NCI-H2196 treated with DMSO at 0.1 percent for 48 hours (cell line): ENCODE data around the gene PGD.
"Not testable (repeated sequence)": the region's sequence is repeated elsewhere in the genome, so short reads cannot be mapped to it uniquely, and the experiment has no call there.

Experiments used
- DNase-seq: peaks from one replicate; lab custom pipeline; 2025; ENCODE audit not compliant: unreplicated experiment; lab: John Stamatoyannopoulos, UW

PGD gene

DNA sequence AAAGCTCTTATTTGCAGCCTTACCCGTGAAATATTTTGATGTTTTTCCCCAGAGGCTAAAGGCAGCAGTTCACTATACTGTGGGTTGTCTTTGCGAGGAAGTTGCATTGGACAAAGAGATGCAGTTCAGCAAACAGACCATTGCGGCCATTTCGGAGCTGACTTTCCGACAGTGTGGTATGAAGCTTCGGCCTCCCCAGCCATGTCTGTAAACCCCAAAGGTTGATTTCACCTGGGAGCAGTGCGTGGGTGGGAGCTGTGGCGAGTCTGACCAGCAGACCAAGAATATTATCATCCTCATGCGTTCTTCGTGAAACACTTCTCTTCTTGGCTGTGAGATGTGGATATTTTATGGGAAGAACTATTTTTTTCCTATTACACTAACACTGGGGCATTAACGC is 34.9 kb downstream of the PGD start:
- no peak for DNase-seq

DNA sequence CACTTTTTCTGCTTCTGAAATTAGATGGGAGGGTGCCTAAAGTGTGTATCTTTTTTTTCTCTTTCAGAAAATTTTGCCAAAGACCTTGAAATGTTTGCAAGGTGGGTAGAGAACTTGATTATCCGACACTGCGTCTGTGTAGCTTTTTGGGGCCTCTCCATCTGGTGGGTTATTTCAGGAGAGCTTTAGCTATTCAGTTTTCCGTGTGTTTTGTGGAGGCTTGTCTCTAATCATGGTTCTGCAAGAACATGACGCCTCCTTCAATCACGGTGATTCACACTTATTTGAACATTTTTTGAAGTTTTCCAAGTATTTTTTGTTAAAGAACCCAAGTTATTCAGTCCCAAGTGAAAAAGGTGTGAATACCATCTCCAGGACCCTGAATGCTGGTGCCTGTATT is 35.7 kb downstream of the PGD start:
- no peak for DNase-seq

DNA sequence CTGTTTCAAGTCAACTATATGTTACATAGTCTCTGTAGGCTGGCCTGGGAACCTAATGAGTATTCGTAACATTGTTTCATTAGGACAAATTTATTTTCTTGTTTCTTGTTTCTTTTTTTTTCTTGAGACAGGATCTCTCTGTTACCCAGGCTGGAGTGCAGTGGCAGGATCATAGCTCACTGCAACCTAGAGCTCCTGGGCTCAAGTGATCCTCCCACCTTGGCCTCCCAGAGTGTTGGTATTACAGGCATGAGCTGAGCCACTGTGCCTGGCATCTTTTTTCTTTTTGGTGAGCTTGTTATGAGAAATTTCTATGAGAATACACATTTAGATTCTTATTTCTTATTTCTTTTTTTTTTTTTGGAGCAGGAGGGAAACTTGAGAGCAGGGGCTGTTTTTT is 38.2 kb downstream of the PGD start:
- DNase-seq, result no peak

DNA sequence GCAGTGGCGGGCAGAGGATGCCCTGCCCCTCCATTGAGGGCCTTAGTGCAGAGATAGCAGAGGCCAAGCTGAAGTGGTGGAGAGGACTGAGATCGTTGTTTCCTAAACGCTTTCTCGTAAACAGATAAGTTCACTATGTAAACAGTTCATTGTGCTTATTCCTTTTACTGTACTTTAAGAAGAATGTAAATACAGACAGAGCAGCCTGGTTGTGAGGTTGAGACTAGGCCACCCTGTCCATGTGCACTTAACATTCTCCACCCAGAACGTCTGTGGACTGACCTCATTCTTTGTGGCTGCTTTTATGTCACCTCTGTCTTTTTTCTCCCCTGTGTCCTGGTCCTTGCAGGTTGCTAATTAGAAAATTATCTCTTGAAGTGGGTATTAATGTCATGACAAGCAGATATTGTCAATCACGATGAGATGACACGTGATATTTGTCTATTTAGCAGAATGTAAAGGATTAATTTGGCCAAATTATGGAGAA is 39.9 kb downstream of the PGD start:
- no peak for DNase-seq

DNA sequence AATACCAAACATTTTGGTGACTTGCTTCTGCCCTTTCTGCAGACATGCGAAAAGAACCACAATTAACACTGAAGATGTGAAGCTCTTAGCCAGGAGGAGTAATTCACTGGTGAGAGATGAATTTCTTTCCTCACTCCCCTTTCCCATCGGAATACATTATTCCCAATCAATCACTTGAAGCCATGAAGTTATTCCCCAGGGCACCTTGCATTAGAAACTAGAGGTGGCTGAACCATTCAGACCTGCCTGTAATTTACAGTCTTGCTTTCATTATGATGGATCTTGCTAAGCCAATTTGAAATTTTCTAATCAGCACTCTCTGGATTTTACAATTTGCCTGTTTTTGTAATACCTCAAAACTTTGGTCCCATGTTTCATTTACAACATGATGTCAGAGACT is 41.4 kb downstream of the PGD start:
- no peak for DNase-seq

DNA sequence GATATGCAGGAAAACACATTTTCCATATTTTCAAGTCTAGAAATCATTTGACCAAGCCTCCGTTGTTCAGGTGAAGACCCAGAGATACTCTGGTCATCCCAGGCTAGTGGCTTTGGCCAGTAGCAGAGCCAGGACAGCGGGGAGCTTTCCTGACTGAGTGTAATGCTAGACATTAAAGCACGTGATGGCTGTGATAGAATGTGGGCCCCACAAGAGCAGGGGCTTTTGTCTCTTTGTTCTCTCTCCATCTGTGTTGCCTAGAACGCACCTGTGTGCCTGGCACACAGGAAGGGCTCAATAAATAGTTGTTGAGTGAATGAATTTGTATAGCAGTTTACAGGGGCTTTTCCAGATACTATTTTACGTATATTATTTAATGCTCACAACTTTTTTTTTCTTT is 41.9 kb downstream of the PGD start:
- DNase-seq, result no peak

DNA sequence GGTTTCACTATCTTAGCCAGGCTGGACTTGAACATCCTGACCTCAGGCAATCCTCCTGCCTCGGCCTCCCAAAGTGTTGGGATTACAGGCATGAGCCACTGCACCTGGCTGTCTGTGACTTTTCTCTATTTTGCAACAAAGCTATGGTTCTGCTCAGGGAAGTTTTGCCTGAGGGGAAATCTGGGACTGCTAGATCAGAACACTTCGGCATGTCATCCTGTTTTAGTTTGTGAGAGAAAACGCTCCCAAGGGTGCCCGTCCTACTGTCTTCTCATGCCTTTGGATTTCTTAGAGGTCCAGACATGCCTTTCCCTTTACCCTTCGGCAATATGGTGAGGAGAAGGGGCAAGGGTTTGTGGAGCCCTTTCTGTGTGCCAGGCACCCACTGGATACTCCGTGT is 45.4 kb downstream of the PGD start:
- no peak for DNase-seq

DNA sequence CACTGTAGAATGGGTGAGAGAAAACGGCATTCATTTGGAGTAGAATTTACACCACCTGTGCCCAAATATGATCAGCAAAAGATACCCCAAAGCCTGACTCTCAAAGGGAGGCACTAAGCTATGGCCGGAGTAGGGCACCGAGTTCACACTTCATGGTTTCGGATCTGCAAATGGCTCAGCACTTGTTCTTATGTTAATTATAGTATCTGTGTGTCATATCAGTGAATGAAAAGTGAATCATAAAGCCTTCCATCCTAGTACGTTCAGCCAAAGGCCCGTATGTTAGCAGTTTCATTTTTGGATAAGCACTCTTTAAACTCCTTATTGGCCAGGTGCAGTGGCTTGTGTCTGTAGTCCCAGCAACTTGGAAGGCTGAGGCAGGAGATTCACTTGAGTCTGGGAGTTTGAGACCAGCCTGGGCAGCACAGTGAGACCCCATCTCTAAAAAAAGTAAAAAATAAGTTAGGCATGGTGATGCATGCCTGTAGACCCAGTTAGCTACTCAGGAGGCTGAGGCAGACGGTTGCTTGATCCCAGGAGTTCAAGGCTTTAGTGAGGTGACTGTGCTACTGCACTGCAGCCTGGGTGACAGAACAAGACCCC is 46.0 kb downstream of the PGD start:
- no peak for DNase-seq

DNA sequence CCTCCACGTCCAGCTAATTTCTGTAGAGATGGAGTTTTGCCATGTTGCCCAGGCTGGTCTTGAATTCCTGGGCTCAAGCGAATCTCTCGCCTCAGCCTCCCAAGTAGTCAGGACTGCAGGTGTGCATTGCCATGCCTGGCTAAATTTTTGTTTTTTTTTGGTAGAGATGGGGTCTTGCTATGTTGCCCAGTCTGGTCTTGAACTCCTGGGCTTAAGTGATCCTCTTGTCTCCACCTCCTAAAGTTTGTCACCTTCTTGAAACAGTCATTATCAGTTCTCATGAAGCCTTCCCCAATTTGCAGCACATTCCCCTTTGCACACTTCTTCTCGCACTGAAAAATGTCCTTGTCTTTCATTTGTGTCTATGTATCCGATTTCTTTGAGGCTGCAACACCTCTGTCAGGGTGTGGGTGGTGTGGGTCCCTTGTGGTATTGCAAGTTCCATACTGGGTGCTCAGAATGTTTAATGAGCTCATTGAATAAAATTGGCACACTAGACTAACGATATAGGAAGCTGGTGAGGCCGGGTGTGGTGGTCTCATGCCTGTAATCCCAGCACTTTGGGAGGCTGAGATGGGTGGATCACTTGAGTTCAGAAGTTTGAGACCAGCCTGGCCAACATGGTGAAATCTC is 48.0 kb downstream of the PGD start:
- DNase-seq, result no peak

DNA sequence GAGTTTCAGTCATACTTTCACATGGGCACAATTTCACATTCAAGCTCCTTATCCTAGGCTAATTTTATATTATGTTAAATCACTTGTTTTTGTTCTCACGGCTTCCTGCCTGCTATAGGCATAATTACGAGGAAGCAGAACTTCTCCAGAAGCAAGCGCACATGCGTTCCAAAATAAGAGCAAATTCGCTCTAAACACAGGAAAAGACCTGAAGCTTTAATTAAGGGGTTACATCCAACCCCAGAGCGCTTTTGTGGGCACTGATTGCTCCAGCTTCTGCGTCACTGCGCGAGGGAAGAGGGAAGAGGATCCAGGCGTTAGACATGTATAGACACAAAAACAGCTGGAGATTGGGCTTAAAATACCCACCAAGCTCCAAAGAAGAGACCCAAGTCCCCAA is 50.9 kb downstream of the PGD start, which contains the start of gene CORT:
TSS of gene CORT (plus strand) at position 281 of the 400 bp plus-strand sequence. CDS start 193 bp downstream, outside the sequence.
- no peak for DNase-seq

DNA sequence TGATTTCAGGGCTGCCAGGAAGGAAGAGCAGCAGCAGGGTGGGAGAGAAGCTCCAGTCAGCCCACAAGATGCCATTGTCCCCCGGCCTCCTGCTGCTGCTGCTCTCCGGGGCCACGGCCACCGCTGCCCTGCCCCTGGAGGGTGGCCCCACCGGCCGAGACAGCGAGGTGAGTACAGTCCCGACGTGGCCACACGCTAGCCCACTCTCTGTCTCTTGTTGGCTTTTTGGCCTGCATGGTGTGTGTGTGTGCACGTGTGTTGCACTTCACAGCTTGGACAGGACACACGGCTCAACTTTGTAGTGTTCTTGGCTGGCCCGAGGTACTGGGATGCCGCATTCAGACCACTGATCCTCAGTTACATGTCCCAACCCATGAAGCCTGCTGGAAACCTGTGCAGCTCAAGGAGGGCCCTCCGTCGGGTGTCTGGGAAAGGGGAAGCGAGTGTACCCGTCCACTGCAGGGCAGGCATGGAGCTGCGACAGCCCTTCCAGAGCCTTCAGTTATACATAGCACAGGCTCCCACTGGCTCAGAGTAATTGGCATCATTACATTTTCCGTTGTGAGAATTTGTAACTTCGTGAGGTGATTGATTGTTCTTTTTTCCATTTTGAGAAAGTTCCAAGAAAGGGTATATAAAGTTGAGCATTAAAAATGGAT is 51.4 kb downstream of the PGD start:
- no peak for DNase-seq

DNA sequence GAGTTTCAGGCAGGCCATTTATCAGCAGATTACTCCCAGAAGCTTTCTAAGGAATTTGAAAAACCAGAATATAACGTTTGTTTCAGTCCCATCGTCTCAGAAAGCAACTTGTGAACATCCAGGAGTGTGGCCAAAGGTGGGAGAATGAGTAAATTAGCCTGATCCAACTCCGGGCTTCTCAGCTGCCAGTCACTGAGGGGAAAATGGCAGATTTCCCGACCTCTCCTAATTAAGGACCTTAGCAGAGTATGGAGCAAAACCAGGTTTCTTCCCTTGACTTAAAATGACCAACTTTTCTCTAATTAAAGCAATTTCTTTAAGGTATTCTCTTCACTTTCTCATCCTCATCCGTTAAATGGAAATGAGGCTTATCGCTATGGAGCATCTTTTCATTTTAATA is 52.0 kb downstream of the PGD start:
- DNase-seq, result no peak

DNA sequence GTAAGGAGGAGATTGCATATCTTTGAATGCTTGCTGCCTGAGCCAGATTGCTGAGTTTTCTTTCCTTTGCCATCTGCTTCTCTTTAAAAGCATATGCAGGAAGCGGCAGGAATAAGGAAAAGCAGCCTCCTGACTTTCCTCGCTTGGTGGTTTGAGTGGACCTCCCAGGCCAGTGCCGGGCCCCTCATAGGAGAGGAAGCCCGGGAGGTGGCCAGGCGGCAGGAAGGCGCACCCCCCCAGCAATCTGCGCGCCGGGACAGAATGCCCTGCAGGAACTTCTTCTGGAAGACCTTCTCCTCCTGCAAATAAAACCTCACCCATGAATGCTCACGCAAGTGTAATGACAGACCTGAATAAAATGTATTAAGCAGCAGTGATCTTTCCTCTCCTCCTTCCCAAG is 52.4 kb downstream of the PGD start:
- no peak for DNase-seq

DNA sequence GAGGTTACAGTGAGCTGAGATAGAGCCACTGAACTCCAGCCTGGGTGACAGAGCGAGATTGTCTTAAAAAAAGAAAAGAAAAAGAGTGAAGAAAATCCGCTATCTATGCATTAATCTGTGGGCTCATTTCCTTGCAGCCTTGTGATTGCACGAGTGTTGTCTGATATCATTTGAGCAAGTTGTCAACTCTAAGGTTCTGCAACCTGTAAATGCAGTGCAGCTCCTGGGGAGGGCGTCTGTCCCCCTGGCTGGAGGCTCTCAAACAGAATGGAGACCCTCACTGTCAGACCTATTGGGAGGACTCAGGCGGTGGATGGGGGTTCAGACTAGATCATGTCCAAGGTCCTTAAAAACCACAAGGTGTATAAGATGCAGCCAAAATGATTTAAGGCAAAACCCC is 57.2 kb downstream of the PGD start:
- DNase-seq, result no peak

DNA sequence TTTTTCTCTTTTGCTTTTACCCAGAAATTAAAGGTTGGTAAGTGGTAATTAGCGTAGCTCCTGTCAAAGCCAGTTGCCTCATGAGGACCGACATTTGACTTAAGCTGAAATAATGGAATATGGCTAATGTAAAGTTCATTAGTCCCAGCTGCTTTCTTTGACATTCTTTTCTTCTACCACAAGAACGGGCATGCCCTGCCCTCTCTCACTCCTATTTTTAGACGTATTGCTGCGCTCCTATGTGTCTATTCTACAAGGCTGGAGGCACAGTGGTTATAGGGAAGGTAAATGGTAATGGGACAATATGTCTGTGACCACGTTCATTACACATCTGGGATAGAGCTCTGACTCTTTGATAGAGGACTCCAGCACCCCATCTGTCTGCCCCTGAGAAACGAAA is 57.8 kb downstream of the PGD start:
- DNase-seq, result no peak

DNA sequence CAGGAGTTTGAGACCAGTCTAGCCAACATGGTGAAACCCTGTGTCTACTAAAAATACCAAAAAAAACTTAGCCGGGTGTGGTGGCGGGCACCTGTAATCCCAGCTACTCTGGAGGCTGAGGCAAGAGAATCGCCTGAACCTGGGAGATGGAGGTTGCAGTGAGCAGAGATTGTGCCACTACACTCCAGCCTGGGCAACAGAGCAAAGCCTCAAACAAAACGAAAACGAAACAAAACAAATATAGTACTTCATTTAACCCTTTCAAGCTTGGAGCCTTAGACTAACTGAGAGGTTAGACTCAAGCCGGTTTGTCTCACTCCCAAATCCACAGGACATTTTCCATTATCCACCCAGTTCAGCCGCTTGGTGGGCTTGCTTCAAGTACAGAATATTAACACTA is 58.6 kb downstream of the PGD start:
- not testable (repeated sequence) for DNase-seq

DNA sequence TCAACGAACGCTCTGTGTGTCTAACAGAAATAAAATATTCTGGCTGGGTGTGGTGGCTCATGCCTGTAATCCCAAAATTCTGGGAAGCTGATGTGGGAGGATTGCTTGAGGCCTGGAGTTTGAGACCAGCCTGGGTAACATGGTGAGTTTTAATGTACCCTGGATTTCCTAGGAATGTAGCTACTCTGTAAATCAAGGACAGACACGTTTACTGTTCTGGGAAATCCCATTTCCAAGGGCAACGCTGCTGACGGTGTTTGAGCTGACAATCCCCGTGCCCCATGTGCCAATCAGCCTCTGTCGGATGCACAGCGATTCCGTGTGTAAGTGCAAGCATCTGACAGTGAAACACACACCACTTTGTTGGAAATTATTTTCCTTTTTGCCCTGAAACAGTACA is 59.0 kb downstream of the PGD start:
- DNase-seq, result no peak

DNA sequence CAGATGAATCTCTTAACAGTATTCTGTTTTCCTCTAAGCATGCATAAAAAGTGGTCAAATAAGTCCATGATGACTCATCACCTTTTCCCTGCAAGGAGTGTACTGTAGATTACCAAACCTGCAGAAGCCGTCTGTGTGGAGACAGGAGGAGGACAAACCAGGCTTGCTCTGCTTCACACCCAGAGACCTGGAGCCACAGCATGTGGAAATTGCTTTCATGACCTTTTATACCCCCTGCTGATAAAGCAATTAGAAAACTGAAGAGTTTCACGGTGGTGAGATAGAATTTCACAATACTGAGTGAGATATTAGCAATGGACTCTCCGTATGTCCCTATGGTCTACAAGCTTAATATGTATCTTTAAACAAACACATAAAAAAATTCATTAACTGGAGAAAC is 60.3 kb downstream of the PGD start:
- no peak for DNase-seq

DNA sequence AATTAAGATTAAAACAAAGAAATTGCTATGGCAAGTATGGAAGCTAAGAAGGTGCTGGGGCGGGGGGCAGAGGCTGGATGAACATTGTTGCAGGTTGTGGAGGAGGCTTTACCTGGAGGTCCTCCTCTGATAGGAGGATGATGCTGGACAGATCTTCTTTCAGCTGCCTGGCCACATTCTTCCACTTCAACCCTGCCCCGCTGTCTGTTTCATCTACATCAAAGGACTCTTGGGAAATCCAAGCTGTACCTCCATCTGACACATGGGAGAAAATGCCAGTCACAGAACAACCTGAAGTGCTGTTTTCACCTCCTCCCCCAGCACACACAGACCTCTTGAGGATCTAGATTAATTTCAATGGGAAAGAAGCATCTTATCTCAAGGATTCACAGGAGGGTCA is 68.2 kb downstream of the PGD start:
- DNase-seq, result no peak

DNA sequence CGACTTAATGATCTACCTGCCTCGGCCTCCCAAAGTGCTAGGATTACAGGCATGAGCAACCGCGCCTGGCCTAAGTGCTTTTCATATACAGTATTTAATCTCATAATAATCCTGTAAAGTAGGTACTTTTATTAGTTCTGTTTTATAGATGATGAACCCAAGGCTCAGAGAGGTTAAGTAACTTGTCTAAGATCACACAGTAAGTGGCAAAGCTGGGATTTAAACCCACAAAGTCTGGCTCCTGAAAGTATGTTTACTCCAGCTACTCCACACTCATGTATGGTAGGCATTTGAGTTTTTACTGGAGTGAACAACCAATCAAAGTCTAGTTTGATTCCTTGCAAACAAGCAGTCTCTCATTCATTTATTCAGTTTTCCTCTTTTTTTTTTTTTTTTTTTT is 71.2 kb downstream of the PGD start:
- no peak for DNase-seq
